VCaP (cell line): ENCODE data around the gene HCAR3.

Source experiments
- H3K27ac ChIP-seq: fragments of 450-650 bp; 2 replicates; pipeline ENCODE4 v1.5.1; 2017
- CTCF ChIP-seq: fragments of 450-650 bp; conservative IDR thresholded peaks from 2 replicates; pipeline ENCODE4 v1.5.1; 2017; ENCODE audit warnings: mild to moderate bottlenecking, moderate library complexity

Gene HCAR3

GRCh38 chr12:122747224-122748135, 30.9 kb upstream of the HCAR3 start:
- TF ChIP-seq CTCF: no peak
- H3K27ac ChIP-seq: peak overlapping the region; percentile 95

- TF ChIP-seq CTCF: no peak
- no peak overlapping the region for H3K27ac ChIP-seq
Measured at GRCh38 chr12:122743895-122744525, 27.4 kb upstream of the HCAR3 start.

GRCh38 chr12:122740351-122740750, 23.7 kb upstream of the HCAR3 start:
- TF ChIP-seq CTCF: no peak
- H3K27ac ChIP-seq: no peak overlapping the region

GRCh38 chr12:122738571-122738970, 22.0 kb upstream of the HCAR3 start:
- no peak overlapping the region for H3K27ac ChIP-seq
- no peak for TF ChIP-seq CTCF

DNA sequence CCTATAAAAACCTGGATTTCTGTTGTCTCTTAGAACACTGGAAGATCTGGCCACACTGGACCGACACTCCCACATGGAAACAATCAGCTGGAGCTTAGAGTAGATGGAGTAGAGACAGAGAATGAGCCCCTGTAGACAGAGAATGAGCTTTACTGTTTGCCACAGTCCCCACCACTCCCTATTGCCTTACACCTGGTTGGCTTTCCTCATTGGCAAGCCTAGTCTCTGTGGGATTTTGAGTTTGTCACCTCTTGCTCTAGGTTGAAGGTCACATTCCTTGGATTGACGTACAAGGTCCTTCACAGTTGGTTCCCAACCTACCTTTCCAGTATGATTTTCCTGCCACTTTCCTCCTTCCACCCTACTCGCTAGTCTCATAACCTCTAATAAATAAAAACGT, 16.0 kb upstream of the HCAR3 start:
- no peak overlapping the region for H3K27ac ChIP-seq
- TF ChIP-seq CTCF: no peak

DNA sequence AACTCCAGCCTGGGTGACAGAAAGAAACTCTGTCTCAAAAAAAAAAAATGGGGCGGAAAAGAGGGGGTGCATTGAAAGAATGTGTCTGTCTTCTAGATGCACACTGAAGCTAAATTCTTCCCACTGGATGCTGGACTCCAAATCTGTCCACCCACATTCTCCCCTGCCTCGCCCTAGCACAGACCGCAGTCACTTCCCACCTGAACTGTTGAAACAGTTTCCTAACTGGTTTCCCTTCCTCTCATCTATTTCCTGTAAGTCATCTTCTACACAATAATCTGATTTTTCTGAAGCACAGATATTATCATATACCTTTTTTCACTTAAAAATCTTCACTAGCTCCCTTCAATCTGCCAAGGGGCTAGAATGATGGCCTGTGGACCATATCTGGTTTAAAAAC, 15.6 kb upstream of the HCAR3 start:
- H3K27ac ChIP-seq: no peak overlapping the region
- TF ChIP-seq CTCF: no peak

DNA sequence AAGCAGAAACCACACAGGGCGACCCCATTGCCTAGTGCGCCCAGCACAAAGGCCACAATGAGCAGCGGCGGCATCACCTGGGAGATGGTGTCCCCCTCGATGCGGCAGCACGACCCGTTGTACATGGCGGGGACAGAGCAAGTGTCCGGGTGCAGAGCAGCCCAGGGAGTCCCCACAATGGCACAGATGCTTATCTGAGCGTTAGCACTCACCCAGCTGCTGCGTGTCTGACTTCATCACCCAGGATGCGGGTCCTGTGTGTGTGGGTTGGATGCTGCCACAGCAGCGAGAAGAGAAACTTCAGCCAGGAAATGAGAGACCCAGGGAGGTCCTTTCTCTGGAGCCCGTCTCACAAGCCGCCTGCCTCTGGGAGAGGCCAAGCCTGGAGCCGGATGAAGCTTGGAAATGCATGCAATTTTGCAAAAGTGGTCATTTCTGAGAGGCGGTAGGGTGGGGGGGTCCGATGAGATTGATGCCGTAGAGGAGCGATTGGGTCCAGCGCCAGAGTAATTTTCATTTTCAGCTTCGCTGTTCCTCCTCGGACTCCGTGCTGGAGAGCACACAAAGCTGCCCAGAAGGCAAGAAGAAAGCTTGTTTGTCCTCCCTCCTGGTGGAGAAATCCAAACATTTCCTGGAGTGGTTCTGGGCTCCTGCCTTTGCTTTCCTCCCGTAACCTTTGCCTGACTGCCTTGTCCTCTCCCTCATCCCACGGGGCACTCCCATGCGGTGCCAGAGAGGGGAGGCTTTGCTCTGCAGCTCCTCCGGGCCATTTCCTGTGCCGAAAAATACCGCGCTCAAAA, 13.8 kb upstream of the HCAR3 start, which contains the start of gene HCAR1:
HCAR1 (minus strand) TSS at position 630 of the 800 bp plus-strand sequence; CDS start at position 125, 505 bp downstream.
- TF ChIP-seq CTCF: no peak
- H3K27ac ChIP-seq: peak within 1 kb of the TSS; percentile 58
